Measurements from ENCODE around the gene CCSER1.

DNA sequence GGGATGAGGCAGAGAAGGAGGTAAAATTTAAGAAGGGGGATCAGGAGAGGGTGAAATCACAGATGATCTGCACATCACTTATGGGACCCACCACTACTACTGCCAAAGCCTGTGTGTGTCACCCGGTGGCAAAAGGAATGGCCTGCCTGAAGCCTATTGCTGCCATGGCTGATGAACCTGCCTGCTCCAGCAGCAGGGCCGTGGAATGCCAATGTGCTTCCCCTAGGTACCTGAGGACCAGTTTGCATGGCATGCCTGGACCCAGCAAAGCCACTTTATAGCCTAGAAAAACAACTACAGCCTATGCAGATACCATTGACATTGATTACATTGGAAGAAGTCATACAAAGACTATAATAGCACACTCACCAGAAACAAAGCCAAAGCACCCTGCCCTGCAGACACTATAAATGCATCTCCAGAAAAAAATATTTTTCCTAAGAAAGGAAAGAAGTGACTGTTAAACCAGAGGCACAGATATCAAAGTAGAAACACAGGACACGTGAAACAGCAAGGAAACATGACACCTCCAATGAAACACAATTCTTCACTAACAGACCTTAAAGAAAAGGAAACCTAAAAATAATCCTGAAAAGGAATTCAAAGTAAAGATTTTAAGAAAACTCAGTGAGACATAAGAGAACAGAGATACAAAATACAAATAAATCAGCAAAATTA is 1495.9 kb downstream of the CCSER1 start:
- TF ChIP-seq EZH2phosphoT487 (IDR thresholded peaks at IDR 0.05; ENCODE audit: insufficient read depth, low read depth) = no peak
- no peak for TF ChIP-seq EZH2 (IDR thresholded peaks at IDR 0.05; ENCODE audit: insufficient read depth, poor library complexity, severe bottlenecking)

Data from GM23248 (cell line).